H1 (cell line): Measurements from ENCODE around the gene HIPK1. TPM values are rescaled to one million over a fixed set of nuclear protein-coding genes. Genes with fewer than 3 reads are reported as not detected.

ENCODE experiments used
- CTCF ChIA-PET: fragments of 300-600 bp; sonication (Branson Sonifier 250); formaldehyde crosslinking; loops from one replicate; lab custom pipeline; 2021; ENCODE audit not compliant: partially characterized antibody; lab: Charles Lee
- POLR2A ChIA-PET: fragments of 300-600 bp; sonication (Branson Sonifier 250); formaldehyde crosslinking; loops from one replicate; lab custom pipeline; 2021; ENCODE audit warnings: inconsistent platforms; ENCODE audit not compliant: partially characterized antibody; lab: Charles Lee
- DNase-seq, 2 experiments: peaks; one replicate each; pipeline versions ENCODE4 v3.0.0 to v3.0.0-alpha.2; 2010 to 2022; ENCODE audit warnings: low spot score in 2 of 2, low read depth in 1 of 2, mixed read lengths in 1 of 2
- FAIRE-seq: peaks from 2 replicates; lab custom pipeline; 2011; peaks lifted over from hg19 to GRCh38; lab: Jason Lieb, UNC
- H2AFZ ChIP-seq: 2 replicates; pipeline ENCODE4 v1.8.1; 2012; ENCODE audit warnings: low read length, inconsistent platforms
- H2AK5ac ChIP-seq: 2 replicates; pipeline ENCODE4 v1.6.1; 2013; ENCODE audit warnings: low read depth, low read length
- H2BK120ac ChIP-seq: replicated peaks from 2 replicates; pipeline ENCODE3; 2013; ENCODE audit warnings: low read depth, low read length, inconsistent platforms
- H2BK12ac ChIP-seq: 2 replicates; pipeline ENCODE4 v1.6.1; 2013; ENCODE audit warnings: low read depth, low read length
- H2BK15ac ChIP-seq: 2 replicates; pipeline ENCODE4 v1.6.1; 2013; ENCODE audit warnings: low read length
- H2BK20ac ChIP-seq: 2 replicates; pipeline ENCODE4 v1.6.1; 2013; ENCODE audit warnings: low read length
- H2BK5ac ChIP-seq: 2 replicates; pipeline ENCODE4 v1.6.1; 2013; ENCODE audit warnings: low read depth, low read length
- H3K14ac ChIP-seq: 2 replicates; pipeline ENCODE4 v1.6.1; 2013; ENCODE audit warnings: inconsistent platforms; ENCODE audit not compliant: insufficient read length
- H3K18ac ChIP-seq: 2 replicates; pipeline ENCODE4 v1.6.1; 2013; ENCODE audit warnings: low read length; ENCODE audit errors: extremely low read depth
- H3K23ac ChIP-seq: 2 replicates; pipeline ENCODE4 v1.6.1; 2013; ENCODE audit warnings: inconsistent platforms; ENCODE audit not compliant: insufficient read length
- H3K23me2 ChIP-seq: 2 replicates; pipeline ENCODE4 v1.6.1; 2013; ENCODE audit warnings: low read depth, low read length
- H3K27ac ChIP-seq: 2 replicates; pipeline ENCODE4 v1.6.1; 2011; ENCODE audit warnings: low read depth, low read length, inconsistent platforms
- H3K27me3 ChIP-seq, 4 experiments: replicated peaks in 1 of 4; 1 replicate in 1 of 4; 2 replicates in 3 of 4; pipeline versions ENCODE4 v1.6.1 to v1.8.1; 2011 to 2013; ENCODE audit warnings: low read length in 3 of 4, mild to moderate bottlenecking in 3 of 4, inconsistent platforms in 2 of 4, mixed read lengths in 2 of 4, moderate library complexity in 1 of 4; ENCODE audit not compliant: control insufficient read depth in 3 of 4, insufficient read depth in 3 of 4; ENCODE audit errors: extremely low read depth in 1 of 4
- H3K36me3 ChIP-seq, 4 experiments: 2 replicates each; pipeline versions ENCODE4 v1.6.1 to v1.8.1; 2011 to 2013; ENCODE audit warnings: mild to moderate bottlenecking in 4 of 4, low read length in 3 of 4, moderate library complexity in 2 of 4, control low read depth in 1 of 4, inconsistent platforms in 1 of 4; ENCODE audit not compliant: insufficient read depth in 4 of 4, control insufficient read depth in 2 of 4
- H3K4ac ChIP-seq: replicated peaks from 2 replicates; pipeline ENCODE3; 2013; ENCODE audit warnings: low read length, low read depth, mixed read lengths, inconsistent platforms; ENCODE audit not compliant: insufficient read length
- H3K4me1 ChIP-seq, 4 experiments: replicated peaks in 1 of 4; 1 replicate in 1 of 4; 2 replicates in 3 of 4; pipeline versions ENCODE4 v1.6.1 to v1.8.1; 2011 to 2013; ENCODE audit warnings: low read length in 3 of 4, inconsistent platforms in 2 of 4, mixed read lengths in 1 of 4; ENCODE audit not compliant: insufficient read depth in 4 of 4, control insufficient read depth in 3 of 4
- H3K4me2 ChIP-seq, 2 experiments: 2 replicates each; pipeline versions ENCODE4 v1.6.1 to v1.8.1; 2011 to 2013; ENCODE audit warnings: low read depth in 2 of 2, low read length in 2 of 2, control low read depth in 1 of 2, inconsistent platforms in 1 of 2, mild to moderate bottlenecking in 1 of 2; ENCODE audit not compliant: insufficient read depth in 1 of 2
- H3K4me3 ChIP-seq, 4 experiments: fragments of 200-600, 300-600 bp in 1 of 4; sonication (generic), shearing (Covaris generic), sonication (Bioruptor Twin) in 1 of 4; 2 replicates each; pipeline versions ENCODE4 v1.5.1 to v1.8.1; 2011 to 2016; ENCODE audit warnings: low read length in 4 of 4, low read depth in 3 of 4, control low read depth in 2 of 4, inconsistent platforms in 2 of 4, mild to moderate bottlenecking in 2 of 4, mixed read lengths in 1 of 4, moderate library complexity in 1 of 4; ENCODE audit not compliant: insufficient read depth in 2 of 4; ENCODE audit errors: extremely low read depth in 1 of 4
- H3K56ac ChIP-seq: replicated peaks from 2 replicates; pipeline ENCODE3; 2013; ENCODE audit warnings: low read depth, mild to moderate bottlenecking, mixed read lengths, low read length, inconsistent platforms; ENCODE audit not compliant: insufficient read length
- H3K79me1 ChIP-seq: 2 replicates; pipeline ENCODE4 v1.6.1; 2013; ENCODE audit warnings: low read depth, low read length, control low read depth
- H3K79me2 ChIP-seq, 2 experiments: 2 replicates each; pipeline versions ENCODE4 v1.6.1 to v1.8.1; 2012 to 2013; ENCODE audit warnings: low read length in 2 of 2, mild to moderate bottlenecking in 2 of 2, inconsistent platforms in 1 of 2; ENCODE audit not compliant: insufficient read depth in 2 of 2, control insufficient read depth in 1 of 2
- H3K9ac ChIP-seq, 4 experiments: replicated peaks in 1 of 4; 1 replicate in 1 of 4; 2 replicates in 3 of 4; pipeline versions ENCODE4 v1.6.1 to v1.8.1; 2011 to 2013; ENCODE audit warnings: low read depth in 3 of 4, low read length in 3 of 4, control low read depth in 2 of 4, mild to moderate bottlenecking in 2 of 4, moderate library complexity in 2 of 4, inconsistent platforms in 1 of 4; ENCODE audit errors: extremely low read depth in 1 of 4
- H3K9me3 ChIP-seq, 2 experiments: 2 replicates each; pipeline versions ENCODE4 v1.6.1 to v1.8.1; 2012 to 2013; ENCODE audit warnings: mild to moderate bottlenecking in 2 of 2, moderate library complexity in 2 of 2, control low read depth in 1 of 2, inconsistent platforms in 1 of 2, low read depth in 1 of 2, low read length in 1 of 2, mixed read lengths in 1 of 2; ENCODE audit not compliant: insufficient read depth in 2 of 2
- H4K20me1 ChIP-seq, 2 experiments: replicated peaks in 1 of 2; 2 replicates each; pipeline versions ENCODE3 to v1.8.1; 2011 to 2013; ENCODE audit warnings: inconsistent platforms in 2 of 2, low read length in 2 of 2, mild to moderate bottlenecking in 1 of 2; ENCODE audit not compliant: insufficient read depth in 2 of 2, control insufficient read depth in 1 of 2
- H4K5ac ChIP-seq: 2 replicates; pipeline ENCODE4 v1.6.1; 2013; ENCODE audit warnings: low read length, low read depth, mixed read lengths, inconsistent platforms; ENCODE audit not compliant: insufficient read length
- H4K8ac ChIP-seq: 2 replicates; pipeline ENCODE4 v1.8.0; 2013; ENCODE audit warnings: mild to moderate bottlenecking, moderate library complexity, low read length, inconsistent platforms; ENCODE audit not compliant: insufficient read depth; ENCODE audit errors: extremely low read depth
- H4K91ac ChIP-seq: replicated peaks from 2 replicates; pipeline ENCODE3; 2013; ENCODE audit warnings: low read length, mixed read lengths, inconsistent platforms; ENCODE audit not compliant: insufficient read length
- CBX8 ChIP-seq: fragments of 300-800, 300-1000 bp; sonication (generic); IDR thresholded peaks from 2 replicates; pipeline ENCODE4 v1.7.1; 2016; ENCODE audit warnings: low read depth, low read length, borderline replicate concordance
- CEBPB ChIP-seq: IDR thresholded peaks from 2 replicates; pipeline ENCODE4 v1.6.1; 2012; ENCODE audit warnings: low read depth, low read length
- CHD1 ChIP-seq: IDR thresholded peaks from 2 replicates; pipeline ENCODE4 v1.6.1; 2012; ENCODE audit warnings: low read depth, low read length, improper control_type of control experiment
- HDAC2 ChIP-seq, 2 experiments: fragments of 300-600 bp in 1 of 2; sonication (generic) in 1 of 2; IDR thresholded peaks; 2 replicates each; pipeline ENCODE4 v1.6.1; 2011 to 2012; ENCODE audit warnings: low read depth in 2 of 2, low read length in 2 of 2, mild to moderate bottlenecking in 2 of 2, moderate library complexity in 2 of 2, borderline replicate concordance in 1 of 2, inconsistent platforms in 1 of 2
- KDM1A ChIP-seq: fragments of 200-600, 300-600 bp; sonication (generic); IDR thresholded peaks from 2 replicates; pipeline ENCODE4 v1.7.1; 2016; ENCODE audit warnings: mild to moderate bottlenecking, low read length, borderline replicate concordance
- KDM4A ChIP-seq: IDR thresholded peaks from one replicate; pipeline ENCODE4 v1.7.1; 2012; ENCODE audit warnings: low read depth, mild to moderate bottlenecking, moderate library complexity, low read length, inconsistent platforms; ENCODE audit not compliant: severe bottlenecking
- POLR2A ChIP-seq, 2 experiments: IDR thresholded peaks; 1 replicate in 1 of 2; 2 replicates in 1 of 2; pipeline ENCODE4 v1.6.1; 2011; ENCODE audit warnings: low read depth in 2 of 2, low read length in 2 of 2, mild to moderate bottlenecking in 2 of 2; ENCODE audit errors: control extremely low read depth in 1 of 2
- RAD21 ChIP-seq, 2 experiments: IDR thresholded peaks in 1 of 2; conservative IDR thresholded peaks in 1 of 2; 2 replicates each; pipeline ENCODE4 v1.6.1; 2011; ENCODE audit warnings: low read depth in 2 of 2, low read length in 2 of 2, improper control_type of control experiment in 1 of 2, inconsistent platforms in 1 of 2, mild to moderate bottlenecking in 1 of 2, moderate library complexity in 1 of 2
- RBBP5 ChIP-seq: IDR thresholded peaks from 2 replicates; pipeline ENCODE4 v1.7.1; 2012; ENCODE audit warnings: low read depth, mild to moderate bottlenecking, inconsistent platforms, low read length, moderate library complexity, borderline replicate concordance
- RNF2 ChIP-seq: fragments of 200-900, 300-1000 bp; sonication (generic); IDR thresholded peaks from 2 replicates; pipeline ENCODE4 v1.7.1; 2016; ENCODE audit warnings: borderline replicate concordance, low read depth, mild to moderate bottlenecking, antibody characterized with exemption, low read length; ENCODE audit not compliant: poor library complexity, severe bottlenecking; ENCODE audit errors: missing control alignments
- SIRT6 ChIP-seq: IDR thresholded peaks from one replicate; pipeline ENCODE4 v1.7.1; 2012; ENCODE audit warnings: low read length, inconsistent platforms
- SP2 ChIP-seq: IDR thresholded peaks from 2 replicates; pipeline ENCODE4 v1.6.1; 2012; ENCODE audit warnings: mild to moderate bottlenecking, low read length, inconsistent platforms
- TBP ChIP-seq: IDR thresholded peaks from 2 replicates; pipeline ENCODE4 v1.6.1; 2011; ENCODE audit warnings: low read depth, low read length, improper control_type of control experiment
- WGBS, 2 experiments: shearing (Covaris generic) in 1 of 2; methylation state at CpG; one replicate each; pipeline versions ENCODE4 v1.1.6 to v1.1.7; 2013 to 2015; ENCODE audit warnings: low lambda C conversion rate in 2 of 2, mixed read lengths in 2 of 2, inconsistent platforms in 1 of 2, low coverage in 1 of 2, missing lambda C conversion rate in 1 of 2; ENCODE audit not compliant: insufficient replicate concordance in 2 of 2, insufficient coverage in 1 of 2, insufficient read length in 1 of 2; ENCODE audit errors: extremely low coverage in 1 of 2, missing lambda C conversion rate in 1 of 2; 5-methylcytosine and 5-hydroxymethylcytosine counted together
- polyA plus RNA-seq, 7 experiments: library from polyadenylated mRNA; depleted of rRNA in 3 of 7; stranded (reverse) in 5 of 7; unstranded in 2 of 7; fragments of >200 nt in 5 of 7; fragments of 200-250 nt in 2 of 7; gene quantifications; 1 replicate in 5 of 7; 2 replicates in 1 of 7; 4 replicates in 1 of 7; pipeline versions ENCODE4 v1.2.1 to v1.2.3, GENCODE V29; 2011 to 2013; ENCODE audit warnings: missing spikeins in 2 of 7, mixed read lengths in 2 of 7
- total RNA-seq: library from RNA; stranded (reverse); fragmentation: NEBNext Ultra II Directional; extraction: Animal tissue kit (Norgen Biotek cat#: 25700); gene quantifications from 2 replicates; pipeline ENCODE4 v1.2.1, GENCODE V29; 2021

The HIPK1 gene
- total and polyA plus RNA-seq, 2 of the 8 experiments (the other 6 are each of a cell fraction or from before 2014, with no cell fraction given) = 46.2 to 64.3 TPM

- Histone ChIP-seq H4K8ac (no peak overlapping the region), H3K27ac (no peak overlapping the region), H2BK12ac (no peak overlapping the region), H3K18ac (no peak overlapping the region), H3K4me2 (no peak overlapping the region), H3K4me1 (peaks cover 2 to 14% (median 5%) of the 10 kb centered on the region in 4 experiments; a peak in 4 of 7 replicates), H3K9me3 (peaks cover 9 to 12% of the 10 kb centered on the region in 2 experiments), H4K91ac (no peak overlapping the region), H2BK5ac (no peak overlapping the region), H3K23me2 (no peaks in the 10 kb centered on the region; the same call in 1 of the 2 replicates), H2BK20ac (no peak overlapping the region), H3K27me3 (no peaks in the 10 kb centered on the region; a peak in 1 of 7 replicates), H2AK5ac (no peak overlapping the region), H3K36me3 (peaks cover 0 to 18% (median 8%) of the 10 kb centered on the region in 4 experiments; a peak in 2 of 8 replicates), H3K79me2 (no peaks in the 10 kb centered on the region), H3K14ac (no peak overlapping the region), H3K4ac (no peak overlapping the region), H2BK120ac (no peak overlapping the region), H2AFZ (no peak overlapping the region), H4K5ac (no peak overlapping the region), H3K79me1 (no peaks in the 10 kb centered on the region), H3K9ac (no peak overlapping the region), H4K20me1 (no peaks in the 10 kb centered on the region), H3K56ac (no peak overlapping the region), H3K4me3 (no peak overlapping the region), H3K23ac (no peak overlapping the region), H2BK15ac (no peak overlapping the region)
- POLR2A ChIA-PET = interaction anchor here (1.1 to 2.6 kb wide), 5 partner anchors 9 to 18 kb away, joined by 4 to 7 read pairs (median 4); no protein-coding TSS in a partner anchor
- FAIRE-seq (no peak), DNase-seq (no peak)
- CTCF ChIA-PET = interaction anchor here (1.1 to 1.2 kb wide), 2 partner anchors 33 to 325 kb away, joined by 3 read pairs; no protein-coding TSS in a partner anchor
- WGBS, 2 experiments = 76% methylated on average over 4 of the region's 4 CpGs; no CpG with 5 or more reads in 1 of the 2 experiments
- no peak for TF ChIP-seq KDM4A
- TF ChIP-seq HDAC2 (IDR thresholded peaks at IDR 0.05; ENCODE audit: borderline replicate concordance in 1 of 2, low read depth in 2 of 2, low read length in 2 of 2) = no peak
- TF ChIP-seq CHD1 = no peak
- TF ChIP-seq CBX8 = no peak
- no peak for TF ChIP-seq CEBPB
- TF ChIP-seq KDM1A = no peak
- TF ChIP-seq SP2 = no peak
- no peak for TF ChIP-seq RNF2
- TF ChIP-seq RAD21 (IDR thresholded peaks at IDR 0.05 in 1 of 2, conservative IDR thresholded peaks at IDR 0.05 in 1 of 2; ENCODE audit: low read depth in 2 of 2, low read length in 2 of 2) = no peak
- no peak for TF ChIP-seq POLR2A (IDR thresholded peaks at IDR 0.05; ENCODE audit: control extremely low read depth in 1 of 2, low read depth in 2 of 2, low read length in 2 of 2)
- TF ChIP-seq RBBP5 = no peak
- TF ChIP-seq TBP = no peak
- TF ChIP-seq SIRT6 = no peak
Observed at GRCh38 chr1:114021665-114022099, 92.6 kb downstream of the HIPK1 start.
